HCT116 (cell line): ENCODE data around the gene SCAANT1. TPM values are rescaled to one million over a fixed set of nuclear protein-coding genes. Genes with fewer than 3 reads are reported as not detected.

Source experiments
- ATAC-seq: fragments of 200-7000 bp; cut with Tn5 transposase; 2 replicates; pipeline ENCODE4 v1.9.1; 2020; ENCODE audit warnings: mild to moderate bottlenecking, moderate library complexity
- BruUV-seq: library from RNA; stranded (reverse); fragments of 400-500 nt; replicated peaks from 2 replicates; lab custom pipeline; 2021; lab: Mats Ljungman, UMichigan
- CTCF ChIA-PET: fragments of 300-600 bp; sonication (Branson Sonifier 250); formaldehyde crosslinking; loops from one replicate; lab custom pipeline; 2021; ENCODE audit warnings: antibody characterized with exemption; lab: Charles Lee
- POLR2A ChIA-PET: fragments of 300-600, 350-600 bp; sonication (Branson Sonifier 250); formaldehyde crosslinking; loops from one replicate; lab custom pipeline; 2021; ENCODE audit warnings: antibody characterized with exemption; lab: Charles Lee
- RAD21 ChIA-PET, 2 experiments: fragments of 300-600 bp; sonication (Branson Sonifier 250); formaldehyde crosslinking; loops; one replicate each; lab custom pipeline; 2023; ENCODE audit warnings: low total read pairs in 2 of 2; ENCODE audit not compliant: uncharacterized antibody in 2 of 2, unreplicated experiment in 2 of 2, low non-redundant PET in 1 of 2; lab: Charles Lee
- DNase-seq: peaks from one replicate; pipeline ENCODE4 v3.0.0-alpha.2; 2010; ENCODE audit warnings: low read depth, low spot score
- H2AFZ ChIP-seq: fragments of 200-600 bp; shearing (Covaris generic), sonication (generic); 2 replicates; pipeline ENCODE4 v1.6.1; 2017; ENCODE audit warnings: low read depth, mixed run types, mixed read lengths, antibody characterized with exemption, low read length; ENCODE audit not compliant: poor library complexity, severe bottlenecking
- H3K27ac ChIP-seq: 2 replicates; pipeline ENCODE4 v1.5.1; 2012; ENCODE audit warnings: low read depth, low read length
- H3K27me3 ChIP-seq: fragments of 200-600 bp; sonication (generic); 2 replicates; pipeline ENCODE4 v1.6.1; 2016; ENCODE audit warnings: mixed run types, low read length, mixed read lengths; ENCODE audit not compliant: insufficient read depth
- H3K36me3 ChIP-seq, 2 experiments: fragments of 200-500 bp in 1 of 2; fragments of 200-600 bp in 1 of 2; sonication (Bioruptor generic) in 1 of 2; sonication (generic) in 1 of 2; 2 replicates each; pipeline versions ENCODE4 v1.5.1 to v1.6.1; 2014 to 2016; ENCODE audit warnings: low read length in 2 of 2, inconsistent platforms in 1 of 2, mixed read lengths in 1 of 2, mixed run types in 1 of 2; ENCODE audit not compliant: insufficient read depth in 2 of 2, control insufficient read depth in 1 of 2
- H3K4me1 ChIP-seq, 2 experiments: fragments of 200-600 bp in 1 of 2; sonication (generic) in 1 of 2; 2 replicates each; pipeline versions ENCODE4 v1.5.1 to v1.6.1; 2012 to 2017; ENCODE audit warnings: low read length in 2 of 2, inconsistent platforms in 1 of 2, mild to moderate bottlenecking in 1 of 2, mixed read lengths in 1 of 2, mixed run types in 1 of 2, moderate library complexity in 1 of 2; ENCODE audit not compliant: insufficient read depth in 2 of 2, control insufficient read depth in 1 of 2
- H3K4me2 ChIP-seq: fragments of 200-600 bp; sonication (generic); 2 replicates; pipeline ENCODE4 v1.6.1; 2017; ENCODE audit warnings: mixed run types, low read length, mixed read lengths
- H3K4me3 ChIP-seq, 2 experiments: fragments of 200-600 bp in 1 of 2; sonication (generic) in 1 of 2; replicated peaks in 1 of 2; 2 replicates each; pipeline ENCODE4 v1.5.1; 2011 to 2016; ENCODE audit warnings: low read length in 2 of 2, control low read depth in 1 of 2, low read depth in 1 of 2, mild to moderate bottlenecking in 1 of 2, mixed read lengths in 1 of 2, mixed run types in 1 of 2
- H3K79me2 ChIP-seq: fragments of 200-600 bp; sonication (generic); 2 replicates; pipeline ENCODE4 v1.6.1; 2017; ENCODE audit warnings: mild to moderate bottlenecking, mixed run types, low read length, moderate library complexity, mixed read lengths; ENCODE audit not compliant: insufficient read depth
- H3K9ac ChIP-seq: fragments of 200-600 bp; sonication (generic); 2 replicates; pipeline ENCODE4 v1.6.1; 2016; ENCODE audit warnings: low read length, mixed read lengths
- H3K9me2 ChIP-seq: fragments of 200-600 bp; sonication (generic), shearing (Covaris generic); 2 replicates; pipeline ENCODE4 v1.6.1; 2017; ENCODE audit warnings: mixed run types, mild to moderate bottlenecking, moderate library complexity; ENCODE audit not compliant: insufficient read depth
- H3K9me3 ChIP-seq, 2 experiments: fragments of 200-500 bp in 1 of 2; fragments of 200-600 bp in 1 of 2; sonication (Bioruptor generic) in 1 of 2; sonication (generic) in 1 of 2; 2 replicates each; pipeline ENCODE4 v1.6.1; 2014 to 2017; ENCODE audit warnings: low read length in 2 of 2, mixed read lengths in 2 of 2, inconsistent platforms in 1 of 2, low read depth in 1 of 2, mild to moderate bottlenecking in 1 of 2, mixed run types in 1 of 2, moderate library complexity in 1 of 2; ENCODE audit not compliant: control insufficient read depth in 1 of 2, insufficient read depth in 1 of 2
- H4K20me1 ChIP-seq: fragments of 200-600 bp; sonication (generic), shearing (Covaris generic); 2 replicates; pipeline ENCODE4 v1.6.1; 2017; ENCODE audit warnings: mixed run types, mild to moderate bottlenecking, moderate library complexity; ENCODE audit not compliant: insufficient read depth
- CBX3 ChIP-seq: IDR thresholded peaks from 2 replicates; pipeline ENCODE4 v1.6.1; 2012; ENCODE audit warnings: low read depth
- FOSL1 ChIP-seq: IDR thresholded peaks from 2 replicates; pipeline ENCODE4 v1.6.1; 2012; ENCODE audit warnings: low read depth
- POLR2AphosphoS5 ChIP-seq: IDR thresholded peaks from 2 replicates; pipeline ENCODE4 v1.6.1; 2011; ENCODE audit warnings: mild to moderate bottlenecking, low read depth, low read length, moderate library complexity
- RAD21 ChIP-seq: IDR thresholded peaks from 2 replicates; pipeline ENCODE4 v1.6.1; 2012; ENCODE audit warnings: low read depth, mild to moderate bottlenecking
- SIN3A ChIP-seq: IDR thresholded peaks from 2 replicates; pipeline ENCODE4 v1.6.1; 2012; ENCODE audit warnings: low read depth
- intact Hi-C: fragments of 100-400 bp; cut with micrococcal nuclease; formaldehyde crosslinking; loops from 2 replicates; pipeline ENCODE4 v1.10.0; 2022
- total RNA-seq: library from RNA; stranded (reverse); gene quantifications from one replicate; pipeline ENCODE4 v1.2.1, GENCODE V29; 2021; ENCODE audit not compliant: unreplicated experiment

Gene SCAANT1
- total RNA-seq, 1 experiment from 2014 or later: not detected

DNA sequence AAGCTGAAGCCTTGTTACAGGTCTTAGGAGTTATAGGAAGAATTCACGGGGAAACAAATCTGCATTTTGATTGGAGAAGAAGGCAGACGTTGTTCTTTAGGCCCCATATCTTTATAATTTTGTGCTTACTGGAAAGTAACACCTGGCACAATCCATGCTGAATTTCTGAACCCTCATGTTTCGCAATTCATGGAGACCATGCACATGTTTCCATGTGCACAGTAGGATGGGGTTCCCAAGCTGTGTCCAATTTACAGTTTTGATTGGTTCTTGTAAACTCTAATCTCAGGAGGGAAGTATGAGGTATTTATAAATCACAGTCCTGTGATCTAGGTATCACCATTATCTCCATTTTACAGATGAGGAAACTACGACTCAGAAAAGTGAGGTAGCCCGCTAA is 7.8 kb upstream of the SCAANT1 start:
- Histone ChIP-seq H3K9me3 (no peaks in the 10 kb centered on the region), H2AFZ (no peak overlapping the region), H3K4me1 (no peaks in the 10 kb centered on the region), H3K27ac (no peak overlapping the region), H3K9ac (no peak overlapping the region), H3K79me2 (peaks cover 63% of the 10 kb centered on the region), H3K4me3 (no peak overlapping the region), H3K9me2 (no peaks in the 10 kb centered on the region), H3K36me3 (peaks cover 5 to 29% of the 10 kb centered on the region in 2 experiments; a peak in 3 of 4 replicates), H4K20me1 (no peaks in the 10 kb centered on the region)
- RAD21 ChIA-PET: no interaction called here
- ATAC-seq (no peak), DNase-seq (no peak)
- BruUV-seq: no TSS peak
- CTCF ChIA-PET: no interaction called here
- POLR2A ChIA-PET: no interaction called here
- intact Hi-C loops: no loop called here
- TF ChIP-seq SIN3A (no peak), FOSL1 (no peak)
- TF ChIP-seq, all 23 proteins: peak for 0
- no peak overlapping the region for H3K4me2 ChIP-seq
- H3K27me3 ChIP-seq: no peaks in the 10 kb centered on the region

DNA sequence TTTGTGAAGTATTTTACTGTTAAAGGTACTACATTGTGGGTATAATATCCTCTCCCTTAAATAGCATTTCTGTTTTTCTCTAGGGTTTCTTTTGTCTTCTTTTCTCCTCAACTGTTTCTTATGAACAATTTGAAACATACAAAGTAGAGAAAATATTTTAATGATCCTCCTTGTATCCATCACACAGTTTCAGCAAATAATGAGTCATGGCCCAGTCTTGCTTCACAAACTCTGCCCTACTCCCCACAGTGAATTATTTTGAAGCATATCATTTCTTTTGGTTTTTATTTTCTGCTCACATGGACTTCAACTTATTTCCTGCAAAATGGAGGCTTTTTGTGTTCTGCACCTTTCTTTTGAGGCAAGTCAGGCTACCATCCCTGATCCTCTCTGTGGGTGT is 6.1 kb upstream of the SCAANT1 start:
- ChIA-PET RAD21 (no interaction called here), POLR2A (no interaction called here), CTCF (no interaction called here)
- H3K9me2 ChIP-seq: no peaks in the 10 kb centered on the region
- DNase-seq (no peak), ATAC-seq (no peak)
- no peaks in the 10 kb centered on the region for H3K27me3 ChIP-seq
- intact Hi-C loops: no loop called here
- no peak overlapping the region for H3K27ac ChIP-seq
- no peak overlapping the region for H2AFZ ChIP-seq
- no peaks in the 10 kb centered on the region for H4K20me1 ChIP-seq
- no peaks in the 10 kb centered on the region for H3K9me3 ChIP-seq
- BruUV-seq: no TSS peak
- H3K9ac ChIP-seq: no peak overlapping the region
- peaks cover 5 to 14% of the 10 kb centered on the region in 2 experiments; a peak in 3 of 4 replicates for H3K36me3 ChIP-seq
- no peak overlapping the region for H3K4me3 ChIP-seq
- TF ChIP-seq POLR2AphosphoS5 (no peak), RAD21 (no peak), CBX3 (no peak)
- no peak overlapping the region for H3K4me2 ChIP-seq
- peaks cover 4 to 5% of the 10 kb centered on the region in 2 experiments; a peak in 3 of 4 replicates for H3K4me1 ChIP-seq
- H3K79me2 ChIP-seq: peaks cover 68% of the 10 kb centered on the region
